GM12875 (cell line): Measurements from ENCODE around the gene ZBTB32.

ENCODE experiments used
- H3K4me3 ChIP-seq: one replicate; pipeline ENCODE4 v1.5.1; 2011; ENCODE audit warnings: low read depth, low read length, control low read depth
- CTCF ChIP-seq: IDR thresholded peaks from 2 replicates; pipeline ENCODE4 v1.5.1; 2011; ENCODE audit warnings: low read depth, mild to moderate bottlenecking, control low read depth, inconsistent platforms, low read length, moderate library complexity, borderline replicate concordance; ENCODE audit not compliant: insufficient read depth

Gene ZBTB32

GRCh38 chr19:35712567-35713505, 8.5 kb downstream of the ZBTB32 start:
- no peak for TF ChIP-seq CTCF
- H3K4me3 ChIP-seq: peak overlapping the region; percentile 57

DNA sequence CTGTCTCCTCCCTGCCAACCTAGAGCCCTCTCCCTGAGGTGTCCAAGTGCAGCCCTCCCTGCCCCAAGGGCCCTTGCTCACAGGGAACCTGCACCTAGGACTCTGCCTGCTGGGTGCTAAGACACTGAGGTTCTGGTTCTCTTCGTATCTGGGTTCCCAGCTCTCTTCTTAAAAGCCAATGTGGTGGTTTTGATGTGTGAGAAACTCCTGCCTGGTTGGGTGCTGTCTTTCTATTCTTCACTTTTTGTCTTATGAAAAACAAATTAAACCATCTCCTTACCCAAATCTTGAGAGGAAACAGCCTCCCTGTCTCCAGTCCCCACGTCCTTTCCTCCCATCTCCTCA, 9.1 kb downstream of the ZBTB32 start:
- TF ChIP-seq CTCF: no peak
- H3K4me3 ChIP-seq: peak overlapping the region; percentile 57

GRCh38 chr19:35713904-35714495, 9.6 kb downstream of the ZBTB32 start:
- peak overlapping the region; percentile 57 for H3K4me3 ChIP-seq
- TF ChIP-seq CTCF: no peak

- peak overlapping the region; percentile 57 for H3K4me3 ChIP-seq
- TF ChIP-seq CTCF: peak; percentile 57
These were observed 10.4 kb downstream of the ZBTB32 start for GRCh38 chr19:35714601-35715354.

GRCh38 chr19:35715355-35715809, 11.0 kb downstream of the ZBTB32 start:
- no peak for TF ChIP-seq CTCF
- peak overlapping the region; percentile 84 for H3K4me3 ChIP-seq

DNA sequence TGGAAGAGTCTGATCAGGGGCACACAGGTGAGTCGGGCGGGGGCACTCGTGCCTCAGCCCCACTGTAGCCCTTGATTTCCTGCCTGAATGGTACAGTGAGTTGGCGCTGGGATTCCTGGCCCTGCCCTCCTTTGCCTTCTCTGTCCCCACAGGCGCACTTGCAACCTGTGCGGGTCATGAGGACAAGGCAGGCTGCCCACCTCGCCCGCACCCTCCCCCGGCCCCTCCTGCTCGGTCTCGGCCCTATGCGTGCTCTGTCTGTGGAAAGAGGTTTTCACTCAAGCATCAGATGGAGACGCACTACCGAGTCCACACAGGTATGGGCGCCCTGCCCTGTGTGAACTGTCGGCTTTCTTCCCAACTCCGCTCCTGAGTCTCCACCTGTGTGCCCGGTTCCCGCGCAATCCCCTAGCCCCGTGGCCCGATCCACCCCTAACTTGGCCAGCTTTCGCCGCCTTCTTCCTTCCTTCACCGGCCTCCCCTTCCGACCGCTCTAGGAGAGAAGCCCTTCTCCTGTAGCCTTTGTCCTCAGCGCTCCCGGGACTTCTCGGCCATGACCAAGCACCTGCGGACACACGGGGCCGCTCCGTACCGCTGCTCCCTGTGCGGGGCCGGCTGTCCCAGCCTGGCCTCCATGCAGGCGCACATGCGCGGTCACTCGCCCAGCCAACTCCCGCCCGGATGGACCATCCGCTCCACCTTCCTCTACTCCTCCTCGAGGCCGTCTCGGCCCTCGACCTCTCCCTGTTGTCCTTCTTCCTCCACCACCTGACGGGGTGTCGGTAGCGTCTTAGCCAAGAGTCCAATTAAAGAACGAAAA, 11.8 kb downstream of the ZBTB32 start:
- peak overlapping the region; percentile 84 for H3K4me3 ChIP-seq
- TF ChIP-seq CTCF: no peak
